LNCAP (cell line): Measurements from ENCODE around the gene SORCS1.

Experiments
- CTCF ChIP-seq: fragments of 450-650 bp; IDR thresholded peaks from 2 replicates; pipeline ENCODE4 v1.5.1; 2017; ENCODE audit warnings: mild to moderate bottlenecking

SORCS1 gene

DNA sequence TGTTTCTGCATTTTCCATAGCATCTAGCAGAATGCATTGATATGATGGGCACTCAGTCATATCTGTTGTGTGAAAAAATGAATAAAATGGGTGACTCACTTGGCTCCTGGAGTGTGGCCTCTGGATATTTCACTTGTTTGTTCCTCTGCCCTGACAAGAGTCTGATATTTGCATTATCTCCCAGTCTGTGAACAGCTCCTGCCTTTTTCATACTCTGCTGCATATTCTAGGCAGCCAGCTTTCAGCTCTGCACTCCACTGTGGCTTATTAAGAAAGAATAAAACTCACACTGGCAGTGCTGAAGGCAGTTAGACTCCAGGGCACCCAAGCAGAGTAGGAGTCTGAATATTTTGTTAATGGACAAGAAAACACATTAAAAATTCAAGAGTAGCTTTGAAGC lies 623.9 kb downstream of the SORCS1 start:
- no peak for TF ChIP-seq CTCF

DNA sequence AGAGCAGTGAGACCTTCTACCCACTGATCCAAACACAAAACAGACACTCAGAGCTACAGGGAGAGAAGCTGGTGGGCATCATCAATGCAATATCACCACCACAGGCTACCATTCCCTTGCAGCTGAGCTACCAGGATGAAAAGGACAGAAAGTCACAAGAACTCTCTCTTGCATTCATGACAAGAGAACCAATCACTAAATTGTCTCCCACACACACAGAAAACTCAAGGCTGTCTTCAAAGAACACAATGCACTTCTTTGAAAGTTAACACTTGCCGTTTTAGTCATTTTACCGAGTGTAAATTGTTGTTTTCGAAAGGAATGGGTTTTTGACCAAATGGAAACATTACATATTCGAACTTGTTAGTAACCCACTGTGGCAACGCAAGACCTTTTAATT lies 626.6 kb downstream of the SORCS1 start:
- no peak for TF ChIP-seq CTCF

GRCh38 chr10:106535304-106535953 lies 629.1 kb downstream of the SORCS1 start:
- no peak for TF ChIP-seq CTCF

DNA sequence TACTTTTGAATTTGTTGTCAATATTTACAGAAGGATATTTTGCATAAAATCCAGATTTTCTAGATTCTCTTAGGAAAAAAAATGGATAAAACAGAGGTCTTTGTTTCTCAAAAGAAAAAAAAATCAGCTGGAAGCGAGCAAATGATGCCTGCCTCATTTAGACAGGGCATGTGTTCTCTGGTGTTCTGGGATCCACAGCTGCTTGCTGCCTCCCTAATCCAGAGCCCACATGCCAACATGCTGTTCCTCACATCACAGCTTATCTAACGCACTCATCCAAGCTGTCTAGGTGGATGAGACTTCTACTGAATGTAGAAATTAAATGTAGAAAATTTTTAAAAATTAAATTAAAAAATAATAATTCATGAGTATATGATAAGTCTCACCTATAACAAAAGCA lies 630.1 kb downstream of the SORCS1 start:
- TF ChIP-seq CTCF, result no peak

- TF ChIP-seq CTCF, result no peak
Observed at GRCh38 chr10:106528702-106529101, 635.8 kb downstream of the SORCS1 start.

- no peak for TF ChIP-seq CTCF
Observed at GRCh38 chr10:106525835-106526234, 638.7 kb downstream of the SORCS1 start.
